GM04504 (cell line): Measurements from ENCODE around the gene IGFL4.

Experiments used
- DNase-seq: peaks from one replicate; pipeline ENCODE4 v3.0.0-alpha.2; 2012; ENCODE audit warnings: low read depth

The IGFL4 gene

GRCh38 chr19:45994456-45994997, 46.3 kb downstream of the IGFL4 start:
- no peak for DNase-seq

- no peak for DNase-seq
Observed at GRCh38 chr19:45990113-45990728, 50.6 kb downstream of the IGFL4 start.
